ENCODE measurements around the gene AOC3.
"Not testable (repeated sequence)": the region's sequence is repeated elsewhere in the genome, so short reads cannot be mapped to it uniquely, and the experiment has no call there.

Gene AOC3

DNA sequence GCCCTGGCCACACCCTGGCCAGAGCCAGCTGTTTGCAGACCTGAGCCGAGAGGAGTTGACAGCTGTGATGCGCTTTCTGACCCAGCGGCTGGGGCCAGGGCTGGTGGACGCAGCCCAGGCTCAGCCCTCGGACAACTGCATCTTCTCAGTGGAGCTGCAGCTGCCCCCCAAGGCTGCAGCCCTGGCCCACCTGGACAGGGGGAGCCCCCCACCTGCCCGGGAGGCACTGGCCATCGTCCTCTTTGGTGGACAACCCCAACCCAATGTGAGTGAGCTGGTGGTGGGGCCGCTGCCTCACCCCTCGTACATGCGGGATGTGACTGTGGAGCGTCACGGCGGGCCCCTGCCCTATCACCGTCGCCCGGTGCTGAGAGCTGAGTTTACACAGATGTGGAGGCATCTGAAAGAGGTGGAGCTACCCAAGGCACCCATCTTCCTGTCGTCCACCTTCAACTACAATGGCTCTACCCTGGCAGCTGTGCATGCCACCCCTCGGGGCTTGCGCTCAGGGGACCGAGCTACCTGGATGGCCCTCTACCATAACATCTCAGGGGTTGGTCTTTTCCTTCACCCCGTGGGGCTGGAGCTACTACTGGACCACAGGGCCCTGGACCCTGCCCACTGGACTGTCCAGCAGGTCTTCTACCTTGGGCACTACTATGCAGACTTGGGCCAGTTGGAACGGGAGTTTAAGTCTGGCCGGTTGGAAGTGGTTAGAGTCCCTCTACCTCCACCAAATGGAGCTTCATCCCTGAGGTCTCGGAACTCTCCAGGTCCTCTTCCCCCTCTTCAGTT is 6.0 kb upstream of the AOC3 start:
- DNase-seq = no peak

DNA sequence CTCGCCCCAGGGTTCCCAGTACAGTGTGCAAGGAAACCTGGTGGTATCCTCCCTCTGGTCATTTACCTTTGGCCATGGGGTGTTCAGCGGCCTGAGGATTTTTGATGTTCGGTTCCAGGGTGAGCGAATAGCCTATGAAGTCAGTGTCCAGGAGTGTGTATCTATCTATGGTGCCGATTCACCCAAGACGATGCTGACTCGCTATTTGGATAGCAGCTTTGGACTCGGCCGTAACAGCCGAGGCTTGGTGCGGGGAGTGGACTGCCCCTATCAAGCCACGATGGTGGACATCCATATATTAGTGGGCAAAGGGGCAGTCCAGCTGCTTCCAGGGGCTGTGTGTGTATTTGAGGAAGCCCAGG is 5.5 kb upstream of the AOC3 start:
- no peak for DNase-seq

DNA sequence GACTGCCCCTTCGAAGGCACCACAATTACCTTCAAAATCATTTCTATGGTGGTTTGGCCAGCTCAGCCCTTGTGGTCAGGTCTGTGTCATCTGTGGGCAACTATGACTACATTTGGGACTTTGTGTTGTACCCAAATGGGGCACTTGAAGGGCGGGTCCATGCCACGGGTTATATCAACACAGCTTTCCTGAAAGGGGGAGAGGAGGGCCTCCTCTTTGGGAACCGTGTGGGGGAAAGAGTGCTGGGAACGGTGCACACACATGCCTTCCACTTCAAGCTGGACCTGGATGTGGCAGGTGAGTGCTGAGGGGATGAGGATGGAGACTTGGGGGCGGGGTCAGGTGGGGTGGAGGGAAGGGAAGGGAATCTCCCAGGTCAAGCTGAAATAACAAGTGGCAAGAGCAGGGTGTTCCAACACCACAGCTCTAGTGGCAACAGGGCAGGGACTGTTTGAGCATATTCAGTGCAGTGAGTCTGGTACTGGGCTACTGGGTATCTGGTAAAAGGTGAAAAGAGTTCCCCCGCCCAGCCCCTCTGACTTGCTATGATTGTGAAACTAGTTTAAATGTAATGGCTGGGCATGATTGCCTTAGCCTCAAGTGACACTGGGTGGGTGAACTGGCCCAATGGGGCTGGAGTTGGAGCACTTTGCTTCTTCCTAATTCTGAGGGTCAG is 4.9 kb upstream of the AOC3 start:
- no peak for DNase-seq

DNA sequence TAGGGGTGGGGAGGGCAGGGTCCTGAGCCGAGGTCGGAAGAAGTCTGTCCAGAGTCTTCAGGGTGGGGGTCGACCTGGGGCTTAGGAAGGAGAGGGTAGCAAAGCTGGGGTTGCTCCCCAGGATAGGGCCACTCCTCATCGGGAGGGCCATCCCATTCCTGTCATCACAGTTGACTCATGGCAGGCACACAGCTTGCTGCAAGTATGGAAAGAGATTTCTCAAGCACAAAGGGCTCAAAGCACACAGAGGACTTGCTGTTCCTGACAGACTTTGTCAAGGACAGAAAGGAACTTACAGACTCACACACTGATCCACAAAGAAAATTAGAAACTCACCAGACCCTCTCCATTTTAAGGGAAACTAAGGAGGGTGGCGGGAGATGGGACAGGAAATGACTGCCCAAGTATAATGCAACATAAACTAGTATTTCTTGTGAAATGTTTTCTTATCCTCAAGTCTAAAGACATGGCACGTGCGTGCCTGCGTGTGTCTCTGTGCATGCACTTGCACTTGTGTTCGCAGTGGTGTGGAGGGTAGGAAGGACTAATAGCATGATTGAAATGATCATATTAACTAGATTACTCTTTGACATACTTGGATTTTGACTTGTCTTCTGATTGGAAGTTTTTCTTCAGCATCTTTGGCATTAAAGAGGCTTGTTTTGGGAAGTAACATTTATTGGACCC is 4.3 kb upstream of the AOC3 start:
- DNase-seq = no peak

DNA sequence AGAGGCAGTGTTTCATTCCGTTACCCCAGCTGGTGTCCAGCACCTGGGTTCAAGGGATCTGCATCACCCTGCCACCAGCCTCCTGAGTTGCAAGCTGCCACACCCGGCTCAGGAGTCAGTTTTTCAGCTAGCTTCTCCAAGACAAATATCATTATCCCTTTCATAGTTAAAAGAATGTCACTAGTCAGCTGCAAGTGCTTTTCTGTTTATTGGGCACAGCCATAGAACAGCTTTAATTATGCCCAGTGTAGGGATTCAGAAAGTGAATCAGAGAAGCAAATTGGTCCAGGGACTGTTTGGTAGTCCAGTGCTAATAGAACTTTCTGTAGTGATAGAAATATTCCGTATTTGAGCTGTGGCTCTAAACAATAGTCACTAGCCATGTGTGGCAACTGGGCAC is 2.9 kb upstream of the AOC3 start:
- DNase-seq = no peak

DNA sequence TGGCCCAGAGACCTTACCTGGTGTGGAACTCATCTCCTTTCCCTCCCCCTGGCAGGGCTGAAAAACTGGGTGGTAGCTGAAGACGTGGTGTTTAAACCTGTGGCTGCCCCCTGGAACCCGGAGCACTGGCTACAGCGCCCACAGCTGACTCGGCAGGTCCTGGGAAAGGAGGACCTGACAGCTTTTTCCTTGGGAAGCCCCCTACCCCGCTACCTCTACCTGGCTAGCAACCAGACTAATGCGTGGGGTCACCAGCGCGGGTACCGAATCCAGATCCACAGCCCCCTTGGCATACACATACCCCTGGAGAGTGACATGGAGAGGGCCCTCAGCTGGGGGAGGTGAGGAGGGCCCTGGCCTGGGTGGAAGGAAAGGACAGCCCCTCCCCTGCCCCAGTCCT is 2.0 kb upstream of the AOC3 start:
- no peak for DNase-seq

DNA sequence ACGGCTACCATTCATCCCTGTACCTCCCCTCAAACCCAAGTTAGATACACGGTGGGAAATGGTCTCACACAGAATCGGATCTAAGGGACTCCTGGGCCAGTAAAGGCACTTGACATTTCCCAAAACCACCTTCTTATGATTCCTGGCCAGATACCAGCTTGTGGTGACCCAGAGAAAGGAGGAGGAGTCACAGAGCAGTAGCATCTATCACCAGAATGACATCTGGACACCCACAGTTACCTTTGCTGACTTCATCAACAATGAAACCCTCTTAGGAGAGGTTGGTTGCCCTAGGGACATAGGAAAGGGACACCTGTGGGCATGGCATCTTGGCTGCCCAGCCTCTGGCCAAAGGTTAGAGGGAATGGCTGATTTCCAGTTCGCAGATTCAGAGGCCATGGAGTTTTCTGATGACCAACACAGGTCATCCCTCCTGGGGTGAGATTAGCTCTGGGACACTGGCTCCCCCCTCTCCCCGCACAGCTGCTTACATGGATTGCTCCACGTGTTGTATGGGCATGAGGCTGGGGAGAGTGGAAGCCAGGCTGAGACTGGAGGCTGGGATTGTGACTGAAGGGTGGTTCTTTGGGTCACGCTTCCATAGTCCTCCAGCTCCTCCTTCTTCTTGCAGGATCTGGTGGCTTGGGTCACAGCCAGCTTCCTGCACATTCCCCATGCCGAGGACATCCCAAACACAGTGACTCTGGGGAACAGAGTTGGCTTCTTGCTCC is 1.4 kb upstream of the AOC3 start:
- DNase-seq = no peak

DNA sequence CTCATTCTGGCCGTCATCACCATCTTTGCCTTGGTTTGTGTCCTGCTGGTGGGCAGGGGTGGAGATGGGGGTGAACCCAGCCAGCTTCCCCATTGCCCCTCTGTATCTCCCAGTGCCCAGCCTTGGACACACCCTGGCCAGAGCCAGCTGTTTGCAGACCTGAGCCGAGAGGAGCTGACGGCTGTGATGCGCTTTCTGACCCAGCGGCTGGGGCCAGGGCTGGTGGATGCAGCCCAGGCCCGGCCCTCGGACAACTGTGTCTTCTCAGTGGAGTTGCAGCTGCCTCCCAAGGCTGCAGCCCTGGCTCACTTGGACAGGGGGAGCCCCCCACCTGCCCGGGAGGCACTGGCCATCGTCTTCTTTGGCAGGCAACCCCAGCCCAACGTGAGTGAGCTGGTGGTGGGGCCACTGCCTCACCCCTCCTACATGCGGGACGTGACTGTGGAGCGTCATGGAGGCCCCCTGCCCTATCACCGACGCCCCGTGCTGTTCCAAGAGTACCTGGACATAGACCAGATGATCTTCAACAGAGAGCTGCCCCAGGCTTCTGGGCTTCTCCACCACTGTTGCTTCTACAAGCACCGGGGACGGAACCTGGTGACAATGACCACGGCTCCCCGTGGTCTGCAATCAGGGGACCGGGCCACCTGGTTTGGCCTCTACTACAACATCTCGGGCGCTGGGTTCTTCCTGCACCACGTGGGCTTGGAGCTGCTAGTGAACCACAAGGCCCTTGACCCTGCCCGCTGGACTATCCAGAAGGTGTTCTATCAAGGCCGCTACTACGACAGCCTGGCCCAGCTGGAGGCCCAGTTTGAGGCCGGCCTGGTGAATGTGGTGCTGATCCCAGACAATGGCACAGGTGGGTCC is 607 bp downstream of the AOC3 start:
- DNase-seq = not testable (repeated sequence)

DNA sequence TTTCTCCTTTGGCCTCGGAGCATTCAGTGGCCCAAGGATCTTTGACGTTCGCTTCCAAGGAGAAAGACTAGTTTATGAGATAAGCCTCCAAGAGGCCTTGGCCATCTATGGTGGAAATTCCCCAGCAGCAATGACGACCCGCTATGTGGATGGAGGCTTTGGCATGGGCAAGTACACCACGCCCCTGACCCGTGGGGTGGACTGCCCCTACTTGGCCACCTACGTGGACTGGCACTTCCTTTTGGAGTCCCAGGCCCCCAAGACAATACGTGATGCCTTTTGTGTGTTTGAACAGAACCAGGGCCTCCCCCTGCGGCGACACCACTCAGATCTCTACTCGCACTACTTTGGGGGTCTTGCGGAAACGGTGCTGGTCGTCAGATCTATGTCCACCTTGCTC is 1.4 kb downstream of the AOC3 start:
- no peak for DNase-seq

DNA sequence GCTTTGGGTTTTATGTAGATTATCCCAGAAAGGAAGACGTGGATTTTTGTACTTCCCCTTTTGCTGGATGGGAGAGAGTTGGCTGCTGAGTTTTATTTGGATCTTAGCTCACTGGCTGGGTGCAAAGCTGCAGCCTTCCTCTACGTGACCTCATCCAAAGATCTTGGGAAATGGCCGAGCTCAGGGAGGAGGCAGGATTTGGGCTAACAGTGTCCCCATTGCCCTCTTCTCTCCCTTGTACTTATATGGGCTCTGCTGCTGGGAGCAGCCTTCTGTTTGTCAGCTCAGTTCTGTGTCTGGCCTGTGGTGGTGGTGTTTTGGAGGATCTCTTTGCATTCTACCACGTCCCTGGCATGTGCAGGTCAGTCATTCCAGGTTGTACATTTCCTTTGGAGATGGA is 2.0 kb downstream of the AOC3 start:
- no peak for DNase-seq

DNA sequence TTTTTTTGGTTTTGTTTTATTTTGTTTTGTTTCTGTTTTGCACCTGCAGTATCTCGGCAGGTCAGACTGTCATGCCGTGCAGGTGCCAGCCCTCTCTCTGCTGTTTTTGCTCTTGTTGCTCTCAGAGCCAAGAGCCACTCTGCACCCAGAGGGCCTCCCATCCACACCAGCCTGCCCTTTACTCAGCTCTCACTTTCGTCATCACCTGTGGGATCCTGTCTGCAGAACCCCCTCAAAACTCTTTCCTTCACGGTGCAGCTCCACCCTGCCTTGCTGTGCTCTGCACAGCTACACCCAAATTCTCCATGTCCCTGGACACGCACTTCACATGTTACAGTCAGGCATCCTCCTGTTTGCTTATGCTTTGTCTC is 2.6 kb downstream of the AOC3 start:
- DNase-seq = no peak

DNA sequence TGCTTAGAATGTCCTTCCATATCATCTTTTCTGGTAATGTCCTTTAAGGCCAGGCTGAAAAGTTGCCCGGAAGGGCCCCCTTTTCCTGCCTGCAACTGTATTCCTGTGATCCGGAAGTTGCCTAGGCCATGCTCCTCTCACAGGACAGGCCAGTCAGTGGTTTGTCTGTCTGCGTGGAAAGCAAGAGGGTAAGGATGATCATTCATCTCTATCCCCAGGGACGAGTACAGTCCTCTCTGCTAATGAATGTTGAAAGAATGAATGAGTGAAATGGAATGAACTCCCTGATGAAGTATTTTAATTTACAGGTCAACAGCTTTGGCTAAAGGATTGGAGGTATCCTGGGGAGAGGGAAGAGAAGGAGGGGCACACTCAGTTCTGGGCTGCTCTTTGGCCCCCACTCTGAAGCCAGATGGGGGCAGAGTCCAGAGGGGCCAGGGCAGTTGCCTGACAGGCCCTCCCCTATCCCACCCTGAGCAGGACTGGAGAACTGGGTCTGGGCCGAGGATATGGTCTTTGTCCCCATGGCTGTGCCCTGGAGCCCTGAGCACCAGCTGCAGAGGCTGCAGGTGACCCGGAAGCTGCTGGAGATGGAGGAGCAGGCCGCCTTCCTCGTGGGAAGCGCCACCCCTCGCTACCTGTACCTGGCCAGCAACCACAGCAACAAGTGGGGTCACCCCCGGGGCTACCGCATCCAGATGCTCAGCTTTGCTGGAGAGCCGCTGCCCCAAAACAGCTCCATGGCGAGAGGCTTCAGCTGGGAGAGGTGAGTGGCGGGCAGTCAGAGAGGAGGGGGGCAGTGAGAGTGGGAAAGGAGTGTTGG is 3.2 kb downstream of the AOC3 start:
- DNase-seq = no peak

DNA sequence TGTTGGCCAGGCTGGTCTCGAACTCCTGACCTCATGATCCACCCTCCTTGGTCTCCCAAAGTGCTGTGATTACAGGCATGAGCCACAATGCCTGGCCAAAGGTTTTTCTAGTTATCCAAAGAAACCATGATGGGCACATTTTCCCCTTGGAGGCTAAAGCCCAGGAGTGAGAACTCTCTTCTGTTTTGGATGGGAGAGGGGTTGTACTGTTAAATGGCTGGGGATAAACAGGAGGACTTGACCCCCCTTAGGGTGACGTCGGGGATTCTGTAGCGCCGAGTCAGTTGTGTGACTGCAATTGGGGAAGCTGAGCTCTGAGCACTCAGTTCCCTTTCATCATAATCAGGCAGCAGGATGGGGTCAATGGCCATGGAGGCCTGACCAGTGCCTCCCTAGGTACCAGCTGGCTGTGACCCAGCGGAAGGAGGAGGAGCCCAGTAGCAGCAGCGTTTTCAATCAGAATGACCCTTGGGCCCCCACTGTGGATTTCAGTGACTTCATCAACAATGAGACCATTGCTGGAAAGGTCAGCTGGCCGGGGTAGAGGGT is 4.1 kb downstream of the AOC3 start:
- no peak for DNase-seq

DNA sequence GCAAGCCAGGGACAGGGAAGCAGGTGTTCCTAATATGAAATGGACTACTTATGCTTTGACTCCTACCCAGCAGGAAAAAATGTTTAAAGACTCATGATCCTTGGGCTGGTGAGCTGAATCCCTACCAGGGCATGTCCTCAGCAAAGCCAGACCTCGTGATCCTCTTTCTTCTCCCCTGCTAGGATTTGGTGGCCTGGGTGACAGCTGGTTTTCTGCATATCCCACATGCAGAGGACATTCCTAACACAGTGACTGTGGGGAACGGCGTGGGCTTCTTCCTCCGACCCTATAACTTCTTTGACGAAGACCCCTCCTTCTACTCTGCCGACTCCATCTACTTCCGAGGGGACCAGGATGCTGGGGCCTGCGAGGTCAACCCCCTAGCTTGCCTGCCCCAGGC is 5.1 kb downstream of the AOC3 start:
- not testable (repeated sequence) for DNase-seq

DNA sequence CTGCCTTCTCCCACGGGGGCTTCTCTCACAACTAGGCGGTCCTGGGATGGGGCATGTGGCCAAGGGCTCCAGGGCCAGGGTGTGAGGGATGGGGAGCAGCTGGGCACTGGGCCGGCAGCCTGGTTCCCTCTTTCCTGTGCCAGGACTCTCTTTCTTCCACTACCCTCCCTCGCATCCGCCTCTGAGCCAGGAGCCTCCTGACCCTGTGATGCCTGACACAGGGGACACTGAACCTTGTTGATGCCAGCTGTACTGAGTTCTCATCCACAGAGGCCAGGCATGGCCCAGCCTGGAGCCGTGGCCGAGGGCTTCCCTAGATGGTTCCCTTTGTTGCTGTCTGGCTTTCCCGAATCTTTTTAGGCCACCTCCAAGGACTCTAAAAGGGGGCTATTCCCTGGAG is 5.5 kb downstream of the AOC3 start:
- DNase-seq = not testable (repeated sequence)

DNA sequence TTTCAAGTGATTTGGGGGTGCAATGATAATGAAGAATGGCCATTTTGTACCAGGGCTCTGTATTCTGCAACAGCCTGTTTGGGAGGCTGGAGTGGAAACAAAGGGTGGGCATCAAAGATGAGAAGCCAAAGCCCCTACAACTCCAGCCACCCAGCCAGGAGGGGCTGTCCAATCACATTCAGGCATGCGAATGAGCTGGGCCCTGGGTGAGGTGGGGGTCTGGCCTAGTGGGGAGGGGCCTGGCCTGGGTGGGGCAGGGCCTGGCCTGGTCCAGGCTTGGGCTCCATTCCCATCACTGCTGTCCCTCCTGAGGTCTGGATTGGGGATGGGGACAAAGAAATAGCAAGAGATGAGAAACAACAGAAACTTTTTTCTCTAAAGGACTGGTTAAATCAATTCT is 6.4 kb downstream of the AOC3 start:
- DNase-seq = no peak

DNA sequence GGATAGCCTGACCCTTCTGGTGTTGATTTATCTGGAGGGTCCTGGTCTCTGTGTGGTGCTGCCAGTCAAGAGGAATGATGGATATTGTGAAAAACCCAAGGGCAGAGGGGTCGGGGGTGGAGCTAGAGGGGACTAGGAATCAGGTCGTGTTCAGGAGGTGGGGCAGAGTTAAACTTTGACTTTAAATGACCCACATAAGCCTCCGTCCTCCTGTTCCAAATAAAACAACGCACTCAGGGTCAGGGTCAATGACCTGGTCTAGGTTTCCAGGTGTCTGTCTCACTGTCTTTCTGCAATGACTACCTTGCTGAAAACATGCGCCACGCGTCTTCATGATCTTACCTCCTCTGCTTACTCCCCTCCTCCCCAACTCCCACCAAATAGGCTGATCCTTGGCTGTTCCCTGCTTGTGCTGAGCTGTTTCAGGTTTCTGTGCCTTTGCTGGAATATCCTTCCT is 14.7 kb downstream of the AOC3 start:
- no peak for DNase-seq

DNA sequence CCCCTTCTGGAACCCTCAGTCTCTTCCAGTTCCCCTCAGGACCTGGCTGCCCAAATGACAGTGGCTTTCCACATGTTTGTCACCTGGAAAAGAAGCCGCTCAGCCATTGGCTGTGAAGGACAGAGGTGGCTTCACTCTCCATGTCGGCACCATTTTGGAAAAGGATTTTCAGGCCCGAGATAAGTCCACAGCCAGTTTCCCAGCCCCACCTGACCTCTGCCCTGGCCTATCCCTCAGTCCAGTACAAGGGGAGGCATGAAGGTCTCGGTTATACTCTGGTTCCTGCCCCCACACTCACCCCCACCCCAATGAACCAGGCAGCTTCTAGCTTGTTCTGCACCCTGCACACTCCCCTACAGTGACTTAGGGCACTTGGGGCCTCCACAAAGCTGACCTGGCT is 15.2 kb downstream of the AOC3 start:
- DNase-seq = no peak

DNA sequence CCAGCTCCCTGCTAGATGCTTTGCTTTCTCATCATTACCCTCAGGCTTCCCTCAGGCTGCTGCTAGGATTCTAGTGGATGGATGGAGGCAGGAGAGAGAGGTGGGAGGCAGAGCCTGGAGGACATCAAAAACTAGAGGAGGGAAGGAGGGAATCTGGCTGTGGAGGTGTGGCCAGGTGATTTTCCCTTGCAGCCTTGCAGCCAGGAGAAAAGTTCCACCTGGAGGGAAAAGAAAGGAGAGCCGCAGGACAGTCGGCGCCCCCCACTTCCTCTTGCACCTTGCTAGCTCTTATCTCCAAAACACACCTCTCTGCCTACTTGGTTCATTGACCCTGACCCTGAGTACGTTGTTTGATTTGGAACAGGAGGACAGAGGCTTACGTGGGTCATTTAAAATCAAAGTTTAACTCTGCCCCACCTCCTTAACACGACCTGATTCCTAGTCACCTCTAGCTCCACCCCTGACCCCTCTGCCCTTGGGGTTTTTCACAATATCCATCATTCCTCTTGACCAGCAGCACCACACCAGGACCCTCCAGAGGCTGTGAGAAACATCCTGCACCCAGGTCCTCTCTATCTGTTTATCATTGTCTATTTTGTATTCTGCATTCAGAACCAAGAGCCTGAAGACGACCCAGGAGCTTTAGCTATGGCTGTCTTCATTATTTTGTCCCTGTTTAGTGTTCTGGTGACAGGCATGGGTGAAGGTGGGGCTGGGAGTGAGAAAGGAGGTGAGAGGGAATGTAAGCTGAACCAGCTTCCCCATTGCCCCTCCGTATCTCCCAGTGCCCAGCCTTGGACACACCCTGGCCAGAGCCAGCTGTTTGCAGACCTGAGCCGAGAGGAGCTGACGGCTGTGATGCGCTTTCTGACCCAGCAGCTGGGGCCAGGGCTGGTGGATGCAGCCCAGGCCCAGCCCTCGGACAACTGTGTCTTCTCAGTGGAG is 15.9 kb downstream of the AOC3 start:
- DNase-seq = no peak

DNA sequence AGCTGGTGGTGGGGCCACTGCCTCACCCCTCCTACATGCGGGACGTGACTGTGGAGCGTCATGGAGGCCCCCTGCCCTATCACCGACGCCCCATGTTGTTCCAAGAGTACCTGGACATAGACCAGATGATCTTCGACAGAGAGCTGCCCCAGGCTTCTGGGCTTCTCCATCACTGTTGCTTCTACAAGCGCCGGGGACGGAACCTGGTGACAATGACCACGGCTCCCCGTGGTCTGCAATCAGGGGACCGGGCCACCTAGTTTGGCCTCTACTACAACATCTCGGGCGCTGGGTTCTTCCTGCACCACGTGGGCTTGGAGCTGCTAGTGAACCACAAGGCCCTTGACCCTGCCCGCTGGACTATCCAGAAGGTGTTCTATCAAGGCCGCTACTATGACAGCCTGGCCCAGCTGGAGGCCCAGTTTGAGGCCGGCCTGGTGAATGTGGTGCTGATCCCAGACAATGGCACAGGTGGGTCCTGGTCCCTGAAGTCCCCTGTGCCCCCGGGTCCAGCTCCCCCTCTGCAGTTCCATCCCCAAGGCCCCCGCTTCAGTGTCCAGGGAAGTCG is 16.8 kb downstream of the AOC3 start:
- DNase-seq = not testable (repeated sequence)
